Neural cell (in vitro differentiated cells): ENCODE data around the gene MARVELD2. TPM values are rescaled to one million over a fixed set of nuclear protein-coding genes. Genes with fewer than 3 reads are reported as not detected.

ENCODE experiments used
- H2AFZ ChIP-seq: fragments of 200-600, 300-800 bp; sonication (generic), shearing (Covaris generic); 2 replicates; pipeline ENCODE4 v1.6.0; 2014; ENCODE audit warnings: low read depth, mild to moderate bottlenecking, antibody characterized with exemption, low read length, moderate library complexity
- H3F3A ChIP-seq: fragments of 200-600 bp; shearing (Covaris generic); 2 replicates; pipeline ENCODE4 v1.6.1; 2016; ENCODE audit warnings: mild to moderate bottlenecking, moderate library complexity, mixed read lengths, antibody characterized with exemption, low read length; ENCODE audit not compliant: insufficient read depth, poor library complexity, severe bottlenecking
- H3K27ac ChIP-seq: fragments of 200-600, 300-800 bp; sonication (generic), shearing (Covaris generic); 2 replicates; pipeline ENCODE4 v1.5.1; 2014; ENCODE audit warnings: mild to moderate bottlenecking, low read length, moderate library complexity
- H3K27me3 ChIP-seq: fragments of 300-800, 200-600 bp; sonication (generic), shearing (Covaris generic); 2 replicates; pipeline ENCODE4 v1.6.0; 2014; ENCODE audit warnings: mild to moderate bottlenecking, low read depth, low read length, moderate library complexity; ENCODE audit not compliant: insufficient read depth
- H3K36me3 ChIP-seq: fragments of 300-800, 200-600 bp; sonication (generic), shearing (Covaris generic); 2 replicates; pipeline ENCODE4 v1.5.1; 2014; ENCODE audit warnings: mild to moderate bottlenecking, antibody characterized with exemption, low read length, moderate library complexity; ENCODE audit not compliant: insufficient read depth
- H3K4me2 ChIP-seq: fragments of 300-800, 200-600 bp; sonication (generic), shearing (Covaris generic); 2 replicates; pipeline ENCODE4 v1.6.0; 2014; ENCODE audit warnings: mild to moderate bottlenecking, low read length
- H3K4me3 ChIP-seq: fragments of 300-800, 200-600 bp; sonication (generic), shearing (Covaris generic); 2 replicates; pipeline ENCODE4 v1.5.1; 2014; ENCODE audit warnings: mild to moderate bottlenecking, low read length, moderate library complexity
- H3K79me2 ChIP-seq: fragments of 200-600 bp; shearing (Covaris generic); replicated peaks from 2 replicates; pipeline ENCODE4 v1.6.0; 2014; ENCODE audit warnings: mild to moderate bottlenecking, low read length, moderate library complexity; ENCODE audit not compliant: insufficient read depth
- H3K9ac ChIP-seq: fragments of 300-800, 200-600 bp; sonication (generic), shearing (Covaris generic); 2 replicates; pipeline ENCODE4 v1.6.1; 2016; ENCODE audit warnings: mild to moderate bottlenecking, low read length, mixed read lengths
- H3K9me2 ChIP-seq: fragments of 200-600 bp; shearing (Covaris generic); 2 replicates; pipeline ENCODE4 v1.6.1; 2016; ENCODE audit warnings: mild to moderate bottlenecking, low read length, mixed read lengths; ENCODE audit not compliant: insufficient read depth
- H3K9me3 ChIP-seq: fragments of 200-600, 300-800 bp; sonication (generic), shearing (Covaris generic); 2 replicates; pipeline ENCODE4 v1.6.1; 2016; ENCODE audit warnings: mild to moderate bottlenecking, mixed run types, low read length, moderate library complexity, mixed read lengths
- H4K20me1 ChIP-seq: fragments of 200-600 bp; shearing (Covaris generic); 2 replicates; pipeline ENCODE4 v1.6.1; 2016; ENCODE audit warnings: mild to moderate bottlenecking, mixed run types; ENCODE audit not compliant: insufficient read depth
- EP300 ChIP-seq: fragments of 450-650 bp; conservative IDR thresholded peaks from 2 replicates; pipeline ENCODE4 v1.6.1; 2014; ENCODE audit warnings: antibody characterized with exemption, mild to moderate bottlenecking, moderate library complexity; ENCODE audit not compliant: poor library complexity, severe bottlenecking
- EZH2 ChIP-seq: fragments of 200-600, 300-800 bp; shearing (Covaris generic), sonication (generic); IDR thresholded peaks from 2 replicates; pipeline ENCODE4 v1.6.1; 2014; ENCODE audit warnings: antibody characterized with exemption, low read length, borderline replicate concordance, mild to moderate bottlenecking; ENCODE audit not compliant: insufficient read depth, poor library complexity, severe bottlenecking
- MXI1 ChIP-seq: fragments of 450-650 bp; conservative IDR thresholded peaks from 2 replicates; pipeline ENCODE4 v1.6.1; 2014; ENCODE audit warnings: antibody characterized with exemption, mild to moderate bottlenecking; ENCODE audit not compliant: poor library complexity, severe bottlenecking
- POLR2AphosphoS5 ChIP-seq: IDR thresholded peaks from 2 replicates; pipeline ENCODE4 v1.6.1; 2012
- RAD21 ChIP-seq: fragments of 450-650 bp; conservative IDR thresholded peaks from 2 replicates; pipeline ENCODE4 v1.6.1; 2014; ENCODE audit warnings: antibody characterized with exemption, mild to moderate bottlenecking, moderate library complexity
- SMC3 ChIP-seq: fragments of 450-650 bp; conservative IDR thresholded peaks from 2 replicates; pipeline ENCODE4 v1.6.1; 2014; ENCODE audit warnings: antibody characterized with exemption, mild to moderate bottlenecking, moderate library complexity; ENCODE audit not compliant: poor library complexity
- TAF1 ChIP-seq: IDR thresholded peaks from 2 replicates; pipeline ENCODE4 v1.6.1; 2012; ENCODE audit warnings: low read depth
- polyA plus RNA-seq: library from polyadenylated mRNA; depleted of rRNA; stranded (reverse); fragments of >200 nt; gene quantifications from 2 replicates; pipeline ENCODE4 v1.2.3, GENCODE V29; 2014
- TF ChIP-seq, protein P1 (sequence below): IDR thresholded peaks from 2 replicates; pipeline ENCODE4 v1.6.1; 2012; ENCODE audit warnings: borderline replicate concordance
- TF ChIP-seq, protein P2 (sequence below): fragments of 450-650 bp; IDR thresholded peaks from 2 replicates; pipeline ENCODE4 v1.5.1; 2014; ENCODE audit warnings: antibody characterized with exemption, mild to moderate bottlenecking, moderate library complexity; ENCODE audit not compliant: poor library complexity, severe bottlenecking

Gene MARVELD2
- polyA plus RNA-seq, 1 donor from 2014 or later, result not detected

DNA sequence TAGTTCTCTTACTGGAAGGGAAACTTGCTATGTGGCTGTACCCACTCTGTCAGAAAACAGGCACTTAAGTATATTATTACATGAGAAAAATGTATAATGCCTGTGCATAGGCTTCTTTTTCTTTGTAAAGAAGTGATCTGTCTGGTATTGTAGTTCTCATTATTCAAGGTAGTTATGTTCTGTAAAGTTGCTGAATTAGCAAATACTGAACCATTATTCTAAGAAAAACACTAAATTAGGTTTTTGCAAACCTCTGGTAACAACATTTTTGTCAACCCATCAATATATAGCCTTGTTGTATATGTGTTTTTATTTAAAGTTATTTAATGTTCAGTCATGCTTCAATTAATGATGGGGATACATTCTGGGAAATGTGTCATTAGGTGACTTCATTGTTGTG lies 36.5 kb upstream of the MARVELD2 start:
- Histone ChIP-seq H3K9me2 (no peaks in the 10 kb centered on the region), H3K9ac (no peak overlapping the region), H3K27me3 (no peaks in the 10 kb centered on the region), H3K27ac (no peak overlapping the region), H3F3A (no peaks in the 10 kb centered on the region), H3K79me2 (no peaks in the 10 kb centered on the region), H4K20me1 (no peaks in the 10 kb centered on the region), H3K36me3 (no peaks in the 10 kb centered on the region), H3K4me2 (no peak overlapping the region), H3K9me3 (no peaks in the 10 kb centered on the region), H3K4me3 (no peak overlapping the region), H2AFZ (no peak overlapping the region)
- TF ChIP-seq TAF1 (no peak), SMC3 (no peak), EZH2 (no peak)
- TF ChIP-seq, protein P1, sequence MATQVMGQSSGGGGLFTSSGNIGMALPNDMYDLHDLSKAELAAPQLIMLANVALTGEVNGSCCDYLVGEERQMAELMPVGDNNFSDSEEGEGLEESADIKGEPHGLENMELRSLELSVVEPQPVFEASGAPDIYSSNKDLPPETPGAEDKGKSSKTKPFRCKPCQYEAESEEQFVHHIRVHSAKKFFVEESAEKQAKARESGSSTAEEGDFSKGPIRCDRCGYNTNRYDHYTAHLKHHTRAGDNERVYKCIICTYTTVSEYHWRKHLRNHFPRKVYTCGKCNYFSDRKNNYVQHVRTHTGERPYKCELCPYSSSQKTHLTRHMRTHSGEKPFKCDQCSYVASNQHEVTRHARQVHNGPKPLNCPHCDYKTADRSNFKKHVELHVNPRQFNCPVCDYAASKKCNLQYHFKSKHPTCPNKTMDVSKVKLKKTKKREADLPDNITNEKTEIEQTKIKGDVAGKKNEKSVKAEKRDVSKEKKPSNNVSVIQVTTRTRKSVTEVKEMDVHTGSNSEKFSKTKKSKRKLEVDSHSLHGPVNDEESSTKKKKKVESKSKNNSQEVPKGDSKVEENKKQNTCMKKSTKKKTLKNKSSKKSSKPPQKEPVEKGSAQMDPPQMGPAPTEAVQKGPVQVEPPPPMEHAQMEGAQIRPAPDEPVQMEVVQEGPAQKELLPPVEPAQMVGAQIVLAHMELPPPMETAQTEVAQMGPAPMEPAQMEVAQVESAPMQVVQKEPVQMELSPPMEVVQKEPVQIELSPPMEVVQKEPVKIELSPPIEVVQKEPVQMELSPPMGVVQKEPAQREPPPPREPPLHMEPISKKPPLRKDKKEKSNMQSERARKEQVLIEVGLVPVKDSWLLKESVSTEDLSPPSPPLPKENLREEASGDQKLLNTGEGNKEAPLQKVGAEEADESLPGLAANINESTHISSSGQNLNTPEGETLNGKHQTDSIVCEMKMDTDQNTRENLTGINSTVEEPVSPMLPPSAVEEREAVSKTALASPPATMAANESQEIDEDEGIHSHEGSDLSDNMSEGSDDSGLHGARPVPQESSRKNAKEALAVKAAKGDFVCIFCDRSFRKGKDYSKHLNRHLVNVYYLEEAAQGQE, result no peak

DNA sequence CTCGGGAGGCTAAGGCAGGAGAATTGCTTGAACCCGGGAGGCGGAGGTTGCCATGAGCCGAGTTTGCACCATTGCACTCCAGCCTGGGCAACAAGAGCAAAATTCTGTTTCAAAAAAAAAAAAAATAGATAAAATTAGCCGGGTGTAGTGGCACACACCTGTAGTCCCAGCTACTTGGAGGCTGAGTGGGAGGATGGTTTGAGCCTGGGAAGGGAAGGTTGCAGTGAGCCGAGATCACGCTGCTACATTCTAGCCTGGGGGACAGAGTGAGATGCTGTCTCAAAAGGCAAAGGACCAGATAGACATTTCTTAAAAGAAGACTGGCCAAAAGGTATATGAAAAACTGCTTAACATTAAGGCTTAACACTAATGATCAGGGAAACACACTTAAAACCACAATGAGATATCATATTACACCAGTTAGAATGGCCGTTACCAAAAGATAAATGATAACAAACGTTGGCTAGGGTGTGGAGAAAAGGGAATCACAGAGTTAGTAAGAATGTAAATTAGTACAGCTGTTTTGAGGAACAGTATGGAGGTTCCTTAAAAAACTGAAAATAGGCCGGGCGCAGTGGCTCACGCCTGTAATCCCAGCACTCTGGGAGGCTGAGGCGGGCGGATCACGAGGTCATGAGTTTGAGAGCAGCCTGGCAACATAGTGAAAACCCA lies 10.1 kb upstream of the MARVELD2 start:
- Histone ChIP-seq H4K20me1 (no peaks in the 10 kb centered on the region), H3K9me2 (no peaks in the 10 kb centered on the region), H3K9me3 (no peaks in the 10 kb centered on the region), H3K36me3 (no peaks in the 10 kb centered on the region), H3K4me3 (no peak overlapping the region), H3K79me2 (no peaks in the 10 kb centered on the region), H3K27me3 (no peaks in the 10 kb centered on the region), H2AFZ (no peak overlapping the region), H3F3A (no peaks in the 10 kb centered on the region), H3K27ac (no peak overlapping the region), H3K9ac (no peak overlapping the region), H3K4me2 (no peak overlapping the region)
- TF ChIP-seq EZH2 (no peak), POLR2AphosphoS5 (no peak), RAD21 (no peak), TAF1 (no peak), MXI1 (no peak), SMC3 (no peak), EP300 (no peak)
- TF ChIP-seq, protein P2, sequence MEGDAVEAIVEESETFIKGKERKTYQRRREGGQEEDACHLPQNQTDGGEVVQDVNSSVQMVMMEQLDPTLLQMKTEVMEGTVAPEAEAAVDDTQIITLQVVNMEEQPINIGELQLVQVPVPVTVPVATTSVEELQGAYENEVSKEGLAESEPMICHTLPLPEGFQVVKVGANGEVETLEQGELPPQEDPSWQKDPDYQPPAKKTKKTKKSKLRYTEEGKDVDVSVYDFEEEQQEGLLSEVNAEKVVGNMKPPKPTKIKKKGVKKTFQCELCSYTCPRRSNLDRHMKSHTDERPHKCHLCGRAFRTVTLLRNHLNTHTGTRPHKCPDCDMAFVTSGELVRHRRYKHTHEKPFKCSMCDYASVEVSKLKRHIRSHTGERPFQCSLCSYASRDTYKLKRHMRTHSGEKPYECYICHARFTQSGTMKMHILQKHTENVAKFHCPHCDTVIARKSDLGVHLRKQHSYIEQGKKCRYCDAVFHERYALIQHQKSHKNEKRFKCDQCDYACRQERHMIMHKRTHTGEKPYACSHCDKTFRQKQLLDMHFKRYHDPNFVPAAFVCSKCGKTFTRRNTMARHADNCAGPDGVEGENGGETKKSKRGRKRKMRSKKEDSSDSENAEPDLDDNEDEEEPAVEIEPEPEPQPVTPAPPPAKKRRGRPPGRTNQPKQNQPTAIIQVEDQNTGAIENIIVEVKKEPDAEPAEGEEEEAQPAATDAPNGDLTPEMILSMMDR, result no peak
- TF ChIP-seq, protein P1, result no peak
